DMS153 (cell line): ENCODE measurements around the gene S100A4.
"Not testable (repeated sequence)": the region's sequence is repeated elsewhere in the genome, so short reads cannot be mapped to it uniquely, and the experiment has no call there.

ENCODE experiments used
- DNase-seq: peaks from one replicate; lab custom pipeline; 2025; lab: John Stamatoyannopoulos, UW

S100A4 gene

GRCh38 chr1:153567621-153568366 is 22.2 kb upstream of the S100A4 start:
- DNase-seq = peak; percentile 36

GRCh38 chr1:153566414-153567371 is 21.1 kb upstream of the S100A4 start:
- DNase-seq = peak; percentile 96

DNA sequence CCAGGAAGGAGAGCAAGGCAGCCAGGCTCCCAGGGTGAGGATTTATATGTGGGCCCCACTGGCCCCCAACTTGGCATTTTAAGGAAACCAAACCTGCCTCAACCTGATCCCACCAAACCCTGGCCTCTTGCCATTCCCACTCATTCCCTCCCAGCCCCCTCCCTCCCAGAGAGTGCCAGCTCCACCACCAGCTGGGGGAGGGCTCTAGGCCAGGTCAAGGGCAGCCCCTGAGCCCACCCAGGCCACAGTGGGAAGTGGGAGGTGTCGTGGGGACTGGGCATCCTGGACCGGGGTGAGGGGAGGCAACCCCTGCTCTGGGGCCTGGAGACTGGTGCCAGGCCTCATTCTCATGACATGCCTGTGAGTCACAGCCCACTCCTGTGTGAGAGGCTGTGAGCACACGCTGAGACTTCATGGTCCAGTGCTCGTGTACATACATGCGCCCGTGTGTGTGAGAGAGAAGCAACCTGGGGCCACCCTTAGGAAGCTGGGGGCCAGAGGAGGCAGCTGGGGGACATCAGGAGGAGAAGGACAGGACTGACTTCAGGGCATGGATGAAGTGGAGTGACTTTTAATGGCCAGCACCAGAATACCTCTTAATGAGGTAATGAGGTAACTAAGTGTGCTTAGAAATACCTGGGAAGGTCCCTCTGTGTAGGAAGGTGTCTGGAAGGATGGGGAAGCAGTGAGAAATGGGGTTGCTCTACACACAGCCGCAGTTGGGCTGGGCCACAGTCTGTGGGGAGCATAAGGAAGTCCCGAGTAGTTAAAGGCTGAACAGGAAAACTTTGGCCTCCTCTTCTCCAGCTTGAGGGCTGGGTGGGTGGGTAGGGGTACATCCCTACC is 20.1 kb upstream of the S100A4 start, which contains the start of gene S100A2:
S100A2 (minus strand) TSS at position 316 of the 846 bp plus-strand sequence. CDS start 1,967 bp downstream, outside the sequence.
- peak; percentile 63 for DNase-seq

GRCh38 chr1:153563991-153564390 is 18.4 kb upstream of the S100A4 start:
- no peak for DNase-seq

GRCh38 chr1:153563483-153563901 is 17.9 kb upstream of the S100A4 start:
- no peak for DNase-seq

GRCh38 chr1:153562021-153562420 is 16.4 kb upstream of the S100A4 start:
- not testable (repeated sequence) for DNase-seq

DNA sequence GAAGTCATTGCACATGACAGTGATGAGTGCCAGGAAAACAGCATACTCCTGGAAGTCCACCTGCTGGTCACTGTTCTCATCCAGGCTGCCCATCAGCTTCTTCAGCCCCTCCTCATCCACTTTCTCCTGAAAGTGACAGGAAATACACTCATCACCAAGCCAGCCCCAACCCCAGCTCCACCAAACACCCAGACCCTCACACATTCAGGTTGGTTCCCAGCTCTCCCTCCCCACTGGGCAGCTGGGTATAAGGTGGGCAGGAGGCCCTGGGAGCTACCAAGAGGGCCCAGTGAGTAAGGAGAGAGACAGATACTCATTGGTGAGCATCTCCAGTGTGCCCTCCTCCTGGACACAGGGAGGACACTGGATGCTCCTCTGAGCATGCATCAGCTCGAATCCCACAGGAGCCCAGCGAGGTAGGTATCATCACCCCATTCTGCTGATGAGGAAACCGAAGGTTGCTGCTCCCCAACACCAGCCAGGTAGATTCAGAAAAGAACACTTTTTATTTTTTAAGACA is 15.9 kb upstream of the S100A4 start:
- DNase-seq = no peak

DNA sequence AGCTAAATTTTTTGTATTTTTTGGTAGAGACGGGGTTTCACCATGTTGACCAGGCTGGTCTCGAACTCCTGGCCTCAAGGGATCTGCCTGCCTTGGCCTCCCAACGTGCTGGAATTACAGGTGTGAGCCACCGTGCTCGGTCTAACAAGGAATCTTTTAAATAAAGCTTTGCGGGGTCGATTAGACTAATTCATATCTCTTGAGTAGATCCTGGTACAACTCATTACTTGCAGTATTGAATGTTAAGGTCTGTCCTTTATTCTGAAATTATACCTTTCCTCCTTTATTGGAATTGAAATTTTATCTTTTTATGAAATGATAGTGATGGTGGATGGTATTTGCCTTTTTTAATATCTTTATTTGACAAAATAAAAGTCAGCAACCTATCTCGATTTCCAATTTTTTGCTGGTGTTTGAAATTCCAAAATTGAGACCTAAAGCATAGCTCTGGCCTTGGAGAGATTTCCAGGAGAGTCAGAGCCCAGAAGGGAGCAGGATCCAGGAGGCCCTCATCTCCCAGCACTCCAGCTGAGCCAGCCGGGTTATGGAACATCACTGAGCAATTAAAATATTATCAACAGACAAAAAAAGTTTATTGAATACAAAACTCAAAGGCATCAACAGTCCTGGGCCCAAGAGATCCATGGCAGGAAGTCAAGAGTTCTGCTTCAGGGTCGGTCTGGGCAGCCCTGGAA is 15.3 kb upstream of the S100A4 start:
- no peak for DNase-seq

GRCh38 chr1:153560241-153560640 is 14.6 kb upstream of the S100A4 start:
- DNase-seq = no peak

DNA sequence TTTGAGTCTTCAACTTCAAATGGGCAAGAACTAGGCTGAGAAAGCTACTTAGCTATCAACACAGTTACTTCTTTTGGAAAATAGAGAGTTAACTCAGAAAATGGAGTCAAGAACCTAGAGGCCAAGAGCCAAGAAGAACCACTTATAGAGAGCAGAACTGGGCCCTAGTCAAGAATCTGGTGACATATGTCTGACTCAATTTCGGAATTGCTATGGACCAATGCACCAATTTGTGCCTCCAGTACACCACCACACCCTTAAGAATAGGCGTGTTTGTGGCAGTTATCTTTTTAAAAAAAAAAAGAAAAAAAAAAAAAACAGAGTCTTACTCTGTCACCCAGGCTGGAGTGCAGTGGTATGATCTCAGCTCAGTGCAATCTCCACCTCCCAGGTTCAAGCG is 12.3 kb upstream of the S100A4 start:
- no peak for DNase-seq

- no peak for DNase-seq
Observed at GRCh38 chr1:153556348-153556747, 10.7 kb upstream of the S100A4 start.

- DNase-seq = no peak
Observed at GRCh38 chr1:153553830-153554541, 8.4 kb upstream of the S100A4 start.

DNA sequence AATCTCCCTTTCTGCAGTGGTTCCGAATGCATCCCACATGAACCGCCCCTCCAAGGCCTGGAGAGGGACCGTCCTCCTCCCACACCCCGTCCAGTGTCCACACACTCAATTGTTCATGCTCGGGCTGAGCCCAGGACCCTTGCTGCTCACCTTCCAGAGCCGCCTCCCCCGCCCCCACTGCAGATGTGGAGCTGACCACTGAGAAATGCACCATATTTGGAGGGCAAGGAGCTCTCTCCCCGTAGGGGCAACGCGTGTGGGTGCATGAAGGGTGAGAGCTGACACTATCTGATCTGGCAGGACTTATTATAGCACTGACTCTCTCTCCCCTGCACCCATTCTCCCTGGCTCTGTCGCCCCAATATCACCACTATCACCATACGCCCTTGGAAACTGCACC is 7.5 kb upstream of the S100A4 start:
- no peak for DNase-seq

DNA sequence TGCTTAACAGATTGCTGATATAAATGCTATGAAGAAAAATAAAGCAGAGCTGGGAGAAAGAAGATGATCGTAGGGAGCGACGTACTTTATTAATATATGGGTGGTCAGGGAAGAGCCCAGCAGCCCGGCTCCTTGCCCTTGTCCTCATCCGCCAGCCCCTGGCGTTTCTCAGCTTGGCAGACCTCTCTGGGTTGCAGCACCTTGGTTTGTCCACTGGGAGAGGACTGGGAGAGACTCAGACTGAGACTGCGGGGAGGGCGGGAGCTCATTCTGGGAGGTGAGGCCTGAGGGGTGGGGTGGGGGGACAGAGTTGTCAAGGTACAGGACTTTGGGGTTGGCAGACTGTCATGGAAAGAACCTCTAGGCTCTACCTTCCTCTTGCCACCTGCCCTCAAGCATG is 6.7 kb upstream of the S100A4 start:
- DNase-seq = no peak

DNA sequence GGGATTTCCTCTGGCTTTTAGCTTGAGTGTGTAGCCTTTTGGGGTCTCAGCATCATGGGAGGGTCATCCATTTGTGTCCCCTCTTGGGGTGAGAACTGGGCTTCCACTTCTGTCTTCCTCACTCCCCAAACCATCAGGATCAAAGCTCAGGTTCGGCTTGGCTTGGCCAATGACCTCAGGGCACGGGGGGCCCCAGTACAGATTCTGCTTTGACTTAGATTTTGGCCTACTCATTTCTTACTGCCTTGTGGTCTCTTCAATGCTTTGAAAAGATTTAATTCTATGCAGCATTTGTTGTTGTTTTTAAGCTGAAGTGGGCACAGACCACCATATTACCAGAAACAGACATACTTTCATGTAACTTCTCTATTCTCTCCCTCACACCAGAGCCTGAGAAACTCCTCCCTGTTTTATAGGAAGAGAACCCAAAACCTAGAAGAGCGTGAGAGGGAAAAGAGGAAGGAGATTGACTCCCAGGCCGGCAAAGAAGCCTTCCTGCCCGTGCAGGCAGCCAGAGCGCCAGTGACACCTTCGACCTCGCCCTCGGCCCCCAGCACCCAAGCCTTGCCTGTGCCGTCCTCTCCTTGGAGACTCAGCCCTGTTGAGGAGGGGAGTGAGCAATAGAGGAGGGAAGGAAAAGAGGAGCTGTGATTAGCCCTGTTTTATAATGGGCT is 5.4 kb upstream of the S100A4 start:
- DNase-seq = no peak

DNA sequence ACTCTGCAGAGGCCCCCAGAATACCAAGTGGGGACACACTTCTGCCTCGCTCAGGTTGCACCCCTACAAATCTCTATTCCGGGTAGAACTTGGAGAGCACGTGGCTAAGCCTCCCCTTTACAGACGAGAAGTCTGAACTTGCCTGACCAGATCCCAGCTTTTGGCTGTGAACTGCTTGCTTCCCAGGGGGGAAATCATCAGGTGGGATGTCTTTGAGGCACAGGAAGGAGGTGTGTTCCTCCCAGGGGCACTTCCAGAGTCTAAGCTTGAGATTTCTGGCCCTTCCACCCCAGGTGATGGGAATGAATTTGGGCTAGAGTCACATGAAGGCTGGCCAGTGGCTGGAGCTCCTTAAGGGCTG is 4.8 kb upstream of the S100A4 start:
- DNase-seq = no peak

- DNase-seq = no peak
Observed at GRCh38 chr1:153549741-153550397, 4.3 kb upstream of the S100A4 start.

GRCh38 chr1:153548722-153549688 is 3.4 kb upstream of the S100A4 start, which contains the start of gene S100A3:
Gene S100A3 (minus strand): TSS chr1:153549258. CDS start chr1:153548485, 773 bp downstream.
- no peak for DNase-seq
